GM18526 (cell line): ENCODE results near the gene SLC46A1.

Experiments used
- POLR2A ChIP-seq: IDR thresholded peaks from 3 replicates; pipeline ENCODE4 v1.6.1; 2011; ENCODE audit not compliant: insufficient read length; ENCODE audit errors: extremely low read depth

Gene SLC46A1

DNA sequence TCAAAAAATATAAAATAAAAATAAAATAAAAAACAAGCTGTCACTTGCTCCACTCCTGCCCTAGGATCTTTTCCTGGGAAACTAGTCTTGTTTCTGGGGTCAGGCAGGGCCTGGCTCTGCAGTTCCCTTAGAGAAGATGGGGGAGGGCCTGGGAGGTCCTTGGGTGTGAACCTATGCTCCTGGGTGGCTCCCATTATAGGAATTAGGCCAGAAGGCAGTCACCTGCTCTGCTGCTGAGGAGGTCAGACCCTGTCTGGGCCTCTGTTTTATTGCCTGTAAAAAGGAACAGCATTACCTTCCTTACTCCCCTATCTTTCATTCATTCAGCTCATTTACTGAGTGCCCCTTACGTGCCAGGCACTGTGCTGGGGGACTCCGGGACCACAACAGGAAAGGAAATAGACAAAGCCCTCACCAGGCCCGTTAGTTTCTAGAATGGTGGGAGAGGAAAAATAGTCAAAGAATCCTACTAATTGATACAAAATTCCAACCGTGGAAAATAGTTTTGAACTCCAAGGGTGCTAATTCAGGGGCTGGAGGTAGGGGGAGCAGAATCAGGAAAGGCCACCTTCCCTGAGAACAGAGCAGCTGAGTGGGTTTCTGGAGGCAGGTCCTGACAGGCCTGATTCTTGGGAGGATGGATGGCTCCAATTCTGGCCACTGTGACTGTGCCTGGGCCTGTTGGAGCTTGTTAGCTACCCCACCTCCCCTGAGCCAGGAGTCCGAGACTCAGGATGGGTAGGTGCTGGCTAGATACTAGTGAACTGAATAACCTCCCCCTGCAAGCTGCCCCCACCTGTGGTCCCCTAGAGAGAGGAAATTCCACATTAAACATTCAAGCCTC, 1.3 kb upstream of the SLC46A1 start:
- no peak for TF ChIP-seq POLR2A

DNA sequence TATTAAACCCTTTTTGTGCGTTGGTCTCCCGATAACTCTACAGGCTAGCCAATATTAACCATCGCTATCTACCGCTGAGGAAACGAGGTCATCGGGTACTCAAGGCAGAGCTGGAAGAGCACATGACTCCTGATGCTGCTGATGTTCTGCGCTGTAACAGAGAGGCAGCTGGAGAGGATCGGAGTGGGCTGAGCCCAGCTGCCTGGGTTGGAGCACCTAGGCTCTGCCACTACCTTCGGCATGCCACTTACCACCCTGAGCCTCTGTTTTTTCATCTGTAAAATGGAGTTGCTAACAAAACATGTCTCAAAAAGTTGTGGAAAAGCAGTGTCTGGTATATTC, 432 bp upstream of the SLC46A1 start:
- TF ChIP-seq POLR2A: no peak

DNA sequence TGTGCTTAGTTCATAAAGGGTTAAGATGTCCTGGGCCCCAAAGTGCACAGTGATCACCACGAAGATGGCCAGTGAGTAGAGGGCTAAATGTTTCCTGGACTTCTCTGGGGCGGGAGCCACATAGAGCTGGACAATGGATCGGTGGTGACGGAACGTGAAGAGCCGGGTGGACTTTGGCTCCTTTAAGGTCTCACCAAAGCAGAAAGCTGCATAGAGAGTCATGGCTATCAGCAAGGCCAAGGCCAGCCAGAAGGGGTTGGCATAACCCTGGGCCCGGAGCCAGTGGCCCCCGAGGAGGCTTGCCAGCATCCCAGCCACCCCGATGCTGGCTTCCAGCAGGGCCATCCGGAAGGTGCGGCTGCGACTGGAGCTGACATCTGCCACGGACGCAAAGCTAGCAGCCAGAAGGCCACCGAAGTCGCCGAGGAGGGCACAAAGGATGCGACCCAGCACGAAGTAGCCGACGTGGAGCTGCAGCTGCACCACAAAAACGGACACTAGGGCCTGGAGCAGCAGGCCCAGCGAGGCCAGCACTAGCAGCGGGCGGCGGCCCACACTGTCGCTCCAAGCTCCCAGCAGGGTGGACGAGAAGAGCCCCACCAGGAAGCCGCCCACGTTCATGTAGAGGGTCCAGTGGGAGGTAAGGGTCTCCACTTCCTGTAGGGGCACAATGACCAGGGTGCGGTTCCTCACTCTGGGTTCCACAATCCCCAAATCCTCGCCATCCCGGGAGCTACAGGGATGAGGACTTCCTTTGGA, 1.0 kb downstream of the SLC46A1 start:
- no peak for TF ChIP-seq POLR2A

DNA sequence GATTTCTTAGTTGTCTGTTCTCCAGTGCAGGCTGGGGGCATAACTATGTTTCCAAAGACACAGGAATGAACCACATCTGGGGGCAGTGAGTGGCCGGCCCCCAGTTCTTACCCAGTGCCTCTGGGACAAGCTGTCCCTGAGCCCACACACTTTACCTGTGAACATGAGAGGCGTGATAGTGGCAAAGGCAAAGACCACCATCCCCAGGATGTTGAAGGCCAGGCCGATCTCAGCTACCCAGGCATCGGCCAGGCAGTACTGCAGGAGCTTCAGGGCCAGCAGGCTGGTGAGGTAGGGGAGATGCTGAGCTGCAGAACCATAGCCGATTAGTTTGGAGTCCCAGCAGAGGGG, 1.6 kb downstream of the SLC46A1 start:
- no peak for TF ChIP-seq POLR2A

DNA sequence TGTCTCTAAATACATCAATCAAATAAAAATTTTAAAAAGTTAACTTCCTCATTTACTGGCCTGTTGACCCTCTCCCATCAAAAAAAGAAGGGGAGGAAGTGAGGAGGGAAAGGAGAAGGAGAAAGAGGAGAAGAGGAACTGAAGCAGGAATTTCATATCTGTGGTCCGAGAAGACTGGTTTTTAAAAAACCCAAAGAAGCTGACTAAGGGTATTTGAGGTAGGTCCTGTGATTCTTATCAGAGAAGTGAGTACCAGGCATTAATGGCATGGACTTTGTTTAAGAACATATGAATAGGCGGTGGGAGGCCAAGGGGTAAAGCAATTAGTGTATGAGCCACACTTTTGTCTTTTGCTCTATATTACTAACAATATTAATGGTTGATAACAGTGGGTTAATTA, 2.0 kb downstream of the SLC46A1 start:
- TF ChIP-seq POLR2A: no peak

DNA sequence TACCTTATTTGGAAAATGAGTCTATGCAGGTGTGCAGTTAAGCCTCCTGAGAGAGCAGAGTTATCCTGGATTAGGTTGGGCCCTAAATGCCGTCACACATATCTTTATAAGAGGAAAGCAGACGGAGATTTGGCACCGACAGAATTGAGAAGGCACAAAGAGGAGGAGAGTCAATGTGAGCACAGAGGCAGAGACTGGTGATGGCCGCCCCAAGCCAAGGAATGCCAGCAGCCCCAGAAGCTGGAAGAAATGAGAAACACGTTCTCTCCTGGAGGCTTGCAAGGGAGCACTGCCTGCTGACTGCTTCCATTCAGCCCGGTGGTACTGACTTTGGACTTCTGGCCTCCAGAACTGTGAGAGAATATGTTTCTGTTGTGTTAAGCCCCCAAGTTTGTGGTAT, 3.2 kb downstream of the SLC46A1 start:
- no peak for TF ChIP-seq POLR2A

DNA sequence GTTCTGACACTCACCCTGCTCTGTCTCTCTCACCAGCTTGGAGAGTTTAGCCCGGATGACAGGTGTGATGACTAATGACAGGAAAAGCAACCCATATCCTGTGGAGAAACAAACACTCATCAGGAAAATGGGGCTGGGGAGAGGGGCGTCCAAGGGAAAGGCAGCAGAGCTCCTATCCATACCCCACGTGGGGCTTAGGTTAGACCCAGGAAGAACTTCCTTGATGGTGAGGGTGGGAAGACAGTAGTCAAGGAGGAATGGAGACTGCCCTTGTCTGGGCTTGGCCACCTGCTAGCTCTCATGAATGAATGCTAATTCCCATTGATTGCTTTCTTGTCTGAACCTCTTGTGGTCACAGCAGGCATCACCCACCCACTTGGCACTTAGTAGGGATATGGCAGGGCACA, 3.8 kb downstream of the SLC46A1 start:
- no peak for TF ChIP-seq POLR2A

DNA sequence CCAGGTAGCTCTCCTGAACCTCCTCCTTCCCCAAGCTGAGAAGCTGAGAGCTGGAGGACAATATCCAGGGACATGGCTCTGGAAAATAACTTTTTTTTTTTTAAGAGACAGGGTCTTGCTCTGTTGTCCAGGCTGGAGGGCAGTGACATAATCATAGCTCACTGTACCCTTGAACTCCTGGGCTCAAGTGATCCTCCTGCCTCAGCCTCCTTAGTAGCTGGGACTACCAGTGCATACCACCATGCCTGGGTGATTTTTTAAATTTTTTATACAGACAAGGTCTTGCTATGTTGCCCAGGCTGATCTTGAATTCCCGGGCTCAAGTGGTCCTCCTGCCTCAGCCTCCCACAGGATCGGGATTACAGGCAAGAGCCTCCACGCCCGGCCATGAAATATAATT, 6.2 kb downstream of the SLC46A1 start:
- no peak for TF ChIP-seq POLR2A

DNA sequence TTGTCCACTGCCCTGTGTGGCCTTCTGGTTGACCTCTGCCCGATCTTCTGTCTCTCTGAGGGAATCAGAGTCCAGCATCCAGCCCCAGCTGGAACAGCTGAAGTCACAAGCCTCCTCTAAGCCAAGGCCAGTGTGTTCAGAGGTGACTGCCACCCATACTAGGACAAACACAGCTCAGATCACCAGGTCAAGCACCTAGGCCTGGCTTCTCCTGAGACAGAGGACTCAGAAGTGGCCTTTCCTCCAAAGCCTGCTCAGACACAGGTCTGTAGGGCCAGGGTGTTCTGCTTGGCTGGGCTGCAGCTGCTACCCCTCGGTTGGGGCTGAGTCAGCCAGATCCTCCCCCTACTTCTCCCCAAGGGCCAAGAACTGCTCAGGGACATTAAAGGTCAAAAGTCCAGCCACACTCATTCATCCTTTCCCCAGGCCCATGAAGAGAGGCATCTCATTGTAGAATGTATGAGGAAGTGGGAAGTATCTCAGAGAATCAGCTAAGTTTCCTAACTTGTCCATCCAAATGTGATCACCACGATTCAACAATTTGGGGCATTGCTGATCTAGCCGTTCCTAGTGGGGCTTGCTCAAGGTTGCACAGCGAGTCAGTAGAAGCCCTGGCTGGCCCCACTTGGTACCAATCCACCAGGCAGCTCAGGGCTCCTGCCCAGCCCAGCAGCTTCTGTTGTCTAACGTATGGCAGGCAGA, 7.6 kb downstream of the SLC46A1 start:
- no peak for TF ChIP-seq POLR2A

DNA sequence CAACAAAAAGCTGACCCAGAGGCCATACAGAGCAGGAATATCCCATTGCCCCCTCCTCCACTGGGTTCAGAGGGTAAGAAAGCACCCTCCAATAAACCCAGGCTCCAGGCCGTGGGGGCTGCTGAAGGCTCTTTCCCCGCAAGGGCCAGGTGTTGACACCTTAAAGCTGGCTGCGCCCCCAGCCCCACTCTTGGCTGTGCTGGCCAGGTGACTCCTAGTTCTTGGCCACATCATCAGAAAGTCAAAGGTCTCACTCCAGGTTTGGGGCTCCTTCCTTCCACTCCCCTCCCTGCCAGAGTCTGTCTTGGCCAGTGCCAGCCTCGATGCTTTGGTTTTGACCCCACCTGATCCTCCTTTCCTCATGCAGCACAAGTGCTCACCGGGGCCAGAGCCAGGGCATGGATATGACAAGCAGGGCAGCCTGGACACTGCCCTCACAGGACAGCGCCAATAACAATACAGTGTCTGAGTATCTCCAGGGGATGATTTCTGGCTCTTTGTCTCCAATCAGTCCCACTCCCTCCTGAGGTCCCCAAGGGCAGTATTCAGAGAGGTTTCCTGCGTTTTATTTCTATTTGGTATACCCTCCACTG, 8.2 kb downstream of the SLC46A1 start:
- TF ChIP-seq POLR2A: no peak

DNA sequence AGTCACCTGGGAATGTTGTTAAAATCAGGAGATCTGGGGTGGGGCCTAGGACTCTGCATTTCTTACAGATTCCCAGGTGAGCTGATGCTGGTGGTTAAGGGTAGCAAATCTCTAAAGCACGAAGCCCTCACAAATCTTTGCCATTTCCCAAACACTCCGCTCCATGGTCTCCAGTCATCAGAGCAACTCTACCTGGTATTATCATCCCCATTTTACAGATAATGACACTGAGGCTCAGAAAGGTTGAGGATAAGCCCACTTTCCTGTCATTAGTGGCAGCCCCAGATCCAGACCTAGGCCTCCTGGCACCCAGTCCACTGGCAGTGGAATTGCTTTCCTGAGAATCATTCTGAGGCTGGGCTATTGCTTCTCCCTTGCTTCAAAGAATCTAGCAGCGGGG, 8.7 kb downstream of the SLC46A1 start:
- TF ChIP-seq POLR2A: no peak

DNA sequence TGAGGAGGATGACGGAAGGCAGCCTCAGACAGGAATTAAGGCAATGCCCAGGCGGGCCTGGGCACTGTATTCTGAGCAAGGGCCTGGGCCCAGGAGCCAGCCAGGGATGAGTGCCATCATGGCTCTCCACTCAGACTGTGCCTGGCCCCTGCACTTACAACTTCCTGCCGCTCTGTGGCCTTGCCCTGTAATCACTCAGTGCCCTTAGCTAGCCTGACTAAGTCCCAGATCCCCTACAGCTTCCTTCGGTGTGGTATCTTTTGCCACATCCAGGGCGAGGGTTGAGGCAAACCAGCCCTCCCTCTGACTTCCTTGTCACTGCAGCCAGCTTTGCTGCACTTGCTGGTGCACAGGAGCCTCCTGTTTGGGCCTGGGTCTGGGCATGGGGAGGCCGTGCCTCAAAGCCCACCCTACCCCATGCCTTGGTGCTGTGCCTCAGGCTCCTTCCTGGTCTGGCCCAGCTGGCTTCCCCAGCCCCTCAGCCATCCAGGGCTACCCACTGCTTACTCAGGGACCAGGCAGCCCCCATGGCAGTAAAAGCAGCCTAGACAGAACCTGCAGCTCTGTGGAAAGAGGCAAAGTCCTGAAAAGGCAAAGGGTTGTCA, 9.3 kb downstream of the SLC46A1 start:
- TF ChIP-seq POLR2A: no peak

DNA sequence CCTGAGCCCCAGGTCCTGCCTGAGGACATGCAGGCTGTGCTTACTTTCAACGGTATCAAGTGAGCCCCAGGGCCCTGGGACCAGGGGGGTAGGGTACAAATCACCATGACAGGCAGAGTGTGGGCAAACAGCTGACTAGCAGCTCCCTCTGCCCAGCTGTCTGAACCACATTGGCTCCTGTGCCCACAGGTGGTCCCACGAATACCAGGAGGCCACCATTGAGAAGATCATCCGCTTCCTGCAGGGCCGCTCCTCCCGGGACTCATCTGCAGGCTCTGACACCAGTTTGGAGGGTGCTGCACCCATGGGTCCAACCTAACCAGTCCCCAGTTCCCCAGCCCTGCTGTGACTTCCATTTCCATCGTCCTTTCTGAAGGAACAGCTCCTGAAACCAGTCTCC, 10.0 kb downstream of the SLC46A1 start:
- no peak for TF ChIP-seq POLR2A

DNA sequence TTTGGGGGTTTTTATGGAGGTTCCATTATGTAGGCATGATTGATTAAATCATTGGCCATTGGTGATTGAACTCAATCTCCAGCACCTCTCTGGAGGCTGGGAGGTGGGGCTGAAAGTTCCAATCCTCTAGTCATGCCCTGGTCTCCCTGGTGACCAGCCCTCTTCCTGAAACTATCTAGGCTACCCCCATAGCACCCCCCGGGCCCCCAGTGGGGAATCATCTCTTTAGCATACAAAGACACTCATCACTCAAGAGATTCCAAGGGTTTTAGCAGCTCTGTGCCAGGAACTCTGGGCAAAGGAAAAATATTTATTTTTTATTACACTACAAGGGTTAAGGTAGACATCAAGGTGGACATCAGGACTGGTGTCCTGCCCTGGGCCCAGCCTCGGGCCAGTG, 10.6 kb downstream of the SLC46A1 start:
- no peak for TF ChIP-seq POLR2A
